SJSA1 (cell line): ENCODE data around the gene RNU6-7. TPM values are rescaled to one million over a fixed set of nuclear protein-coding genes. Genes with fewer than 3 reads are reported as not detected.

Experiments
- total RNA-seq: library from RNA; depleted of rRNA; stranded (reverse); fragments of >200 nt; shearing (Covaris generic); gene quantifications from 2 replicates; pipeline ENCODE4 v1.2.3, GENCODE V29; 2014; rRNA removed

RNU6-7 gene
- total RNA-seq, 1 experiment from 2014 or later = not detected

Other genes starting within 250 kb of the RNU6-7 start
- gene ARHGAP5, start 124.7 kb upstream of the RNU6-7 start, total RNA-seq = 46.4 and 64.8 TPM in 2 replicates
- not detected in 2 replicates for gene RNU6-8, start 1.2 kb downstream of the RNU6-7 start, total RNA-seq
- gene AKAP6, start 127.3 kb downstream of the RNU6-7 start, total RNA-seq = 3.8 and 4.1 TPM in 2 replicates